AG04449 (cell line): ENCODE data around the gene PIGV.

ENCODE experiments used
- CTCF ChIA-PET: fragments of 350-600 bp; formaldehyde crosslinking; extraction: SDS; loops from one replicate; lab custom pipeline; 2021; ENCODE audit warnings: antibody characterized with exemption; lab: Yijun Ruan, JAX
- POLR2A ChIA-PET: fragments of 400-600, 350-600 bp; formaldehyde crosslinking; extraction: SDS; loops from one replicate; lab custom pipeline; 2020; ENCODE audit warnings: antibody characterized with exemption, inconsistent platforms; lab: Yijun Ruan, JAX
- DNase-seq: peaks from one replicate; pipeline ENCODE4 v3.0.0-alpha.2; 2010; ENCODE audit warnings: low read depth, low spot score
- H3K4me3 ChIP-seq: 2 replicates; pipeline ENCODE4 v1.5.1; 2011; ENCODE audit warnings: low read depth, mild to moderate bottlenecking, control low read depth, low read length
- CTCF ChIP-seq: IDR thresholded peaks from one replicate; pipeline ENCODE4 v1.5.1; 2011; ENCODE audit warnings: mild to moderate bottlenecking, moderate library complexity, low read length, control low read depth, inconsistent platforms; ENCODE audit not compliant: insufficient read depth; ENCODE audit errors: missing control alignments

Gene PIGV

DNA sequence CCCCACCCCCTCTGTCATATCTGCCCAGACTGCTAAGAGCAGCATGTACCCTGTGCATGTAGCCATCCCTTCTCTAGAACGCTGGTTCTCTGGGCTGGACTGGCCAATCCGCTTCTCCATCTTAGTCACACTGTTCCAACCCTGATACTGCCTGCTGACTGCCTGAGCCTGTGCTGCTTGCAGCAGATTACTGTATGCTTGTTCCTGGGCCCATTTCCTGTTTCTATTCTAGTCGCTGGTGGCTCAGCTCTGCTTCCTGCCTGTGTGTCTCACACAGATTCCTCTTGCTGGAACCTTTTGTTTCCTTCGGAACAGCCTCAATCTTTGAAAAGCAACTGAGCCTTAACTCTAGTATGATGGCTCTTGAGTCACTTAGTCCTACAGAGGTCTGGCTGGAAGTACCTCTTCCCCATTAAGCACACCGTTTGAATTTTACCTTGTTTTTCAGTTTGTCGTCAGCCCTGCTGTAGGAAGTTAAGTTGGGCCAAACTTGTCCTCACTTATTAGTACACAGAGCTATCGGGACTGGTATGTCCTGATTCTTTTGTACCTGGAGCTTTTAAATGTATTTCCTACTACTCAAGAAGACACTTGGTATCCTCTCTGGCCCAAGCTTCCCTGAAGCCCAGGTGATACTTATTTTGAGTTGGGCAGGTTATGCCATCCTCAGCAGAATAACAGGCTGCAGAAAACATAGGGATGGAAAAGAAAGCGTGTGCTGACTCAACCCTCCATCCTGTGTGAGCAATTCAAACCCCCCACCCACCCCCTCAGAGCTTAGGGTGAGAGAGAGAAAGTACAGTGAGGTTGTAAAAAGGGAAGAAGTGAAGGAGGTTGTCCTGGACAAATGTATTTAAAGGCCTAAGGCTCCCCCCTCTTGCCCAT is 43.4 kb upstream of the PIGV start:
- no peak for TF ChIP-seq CTCF
- DNase-seq: no peak
- no peak overlapping the region; the same call in 1 of the 2 replicates for H3K4me3 ChIP-seq
- ChIA-PET POLR2A (interaction anchor here (0.5 to 1.7 kb wide), 4 partner anchors 21 to 51 kb away, joined by 3 to 8 read pairs (median 4); no protein-coding TSS in a partner anchor), CTCF (interaction anchor here (0.8 to 1.3 kb wide), 4 partner anchors 9 to 47 kb away, joined by 3 to 5 read pairs (median 3); partner anchors contain the start of gene PIGV)

GRCh38 chr1:26745191-26745590 is 42.6 kb upstream of the PIGV start:
- DNase-seq: no peak
- CTCF ChIA-PET: interaction anchor here (1.0 to 1.2 kb wide), 2 partner anchors 10 to 143 kb away, joined by 3 read pairs; no protein-coding TSS in a partner anchor
- H3K4me3 ChIP-seq: no peak overlapping the region
- TF ChIP-seq CTCF: no peak
- POLR2A ChIA-PET: interaction anchor here (0.5 to 1.7 kb wide), 4 partner anchors 22 to 52 kb away, joined by 3 to 8 read pairs (median 4); no protein-coding TSS in a partner anchor

DNA sequence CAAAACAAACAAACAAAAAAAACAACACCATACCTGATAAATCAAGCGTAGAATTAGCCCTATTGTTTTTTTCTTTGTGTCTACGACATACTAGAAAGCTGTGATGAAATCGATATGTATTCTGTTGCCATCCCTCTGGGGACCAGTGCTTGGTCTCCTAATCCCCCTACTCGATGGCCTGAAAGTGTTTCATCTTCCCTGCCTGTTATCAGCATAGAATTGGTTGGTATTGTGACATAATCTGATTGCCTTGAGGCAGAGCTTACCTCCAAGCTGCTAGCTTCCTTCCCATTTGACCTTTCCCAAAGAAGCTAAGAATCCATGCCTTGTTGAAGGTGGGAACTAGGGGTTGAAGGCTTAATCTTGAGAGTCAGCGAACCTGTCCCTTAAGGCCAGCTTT is 40.7 kb upstream of the PIGV start:
- H3K4me3 ChIP-seq: no peak overlapping the region
- CTCF ChIA-PET: interaction anchor here (0.9 to 2.7 kb wide), 4 partner anchors 12 to 43 kb away, joined by 3 to 9 read pairs (median 6); partner anchors contain the start of gene PIGV
- no peak for DNase-seq
- POLR2A ChIA-PET: no interaction called here
- TF ChIP-seq CTCF: no peak

GRCh38 chr1:26748351-26748750 is 39.4 kb upstream of the PIGV start:
- no peak for DNase-seq
- POLR2A ChIA-PET: no interaction called here
- CTCF ChIA-PET: interaction anchor here (1.1 to 2.7 kb wide), 2 partner anchors 40 to 146 kb away, joined by 4 to 9 read pairs; partner anchors contain the start of gene PIGV
- no peak for TF ChIP-seq CTCF
- H3K4me3 ChIP-seq: no peak overlapping the region

GRCh38 chr1:26749458-26749857 is 38.3 kb upstream of the PIGV start:
- ChIA-PET CTCF (interaction anchor here (1.6 to 2.7 kb wide), 2 partner anchors 15 to 39 kb away, joined by 3 to 9 read pairs; partner anchors contain the start of gene PIGV), POLR2A (no interaction called here)
- TF ChIP-seq CTCF: no peak
- no peak for DNase-seq
- no peak overlapping the region for H3K4me3 ChIP-seq

DNA sequence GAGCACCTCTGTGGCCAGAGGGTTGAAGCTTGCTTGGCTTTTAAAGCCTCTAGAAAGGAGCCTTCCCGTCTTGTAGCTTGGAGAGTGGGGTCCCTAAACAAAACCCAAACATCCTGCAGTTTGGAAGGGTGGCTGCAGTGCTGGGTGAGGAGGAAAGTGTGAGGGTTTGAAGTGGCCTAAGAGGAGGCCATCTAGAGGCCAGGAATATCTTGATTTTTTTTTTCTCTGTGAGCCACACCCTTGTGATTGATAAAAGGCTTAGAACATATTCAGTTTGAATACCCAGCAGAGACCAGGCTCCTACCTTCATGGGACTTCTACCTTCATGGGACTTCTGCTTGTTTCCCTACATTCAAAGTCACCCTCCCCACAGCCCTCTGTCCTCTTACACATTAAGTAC is 37.3 kb upstream of the PIGV start:
- TF ChIP-seq CTCF: no peak
- POLR2A ChIA-PET: no interaction called here
- H3K4me3 ChIP-seq: no peak overlapping the region
- DNase-seq: no peak
- CTCF ChIA-PET: interaction anchor here (1.0 to 1.8 kb wide), 3 partner anchors 14 to 128 kb away, joined by 3 to 6 read pairs (median 3); partner anchors contain the start of gene PIGV
